NCI-H2029 (cell line): ENCODE measurements around the gene CYP4B1.
"Not testable (repeated sequence)": the region's sequence is repeated elsewhere in the genome, so short reads cannot be mapped to it uniquely, and the experiment has no call there.

Source experiments
- DNase-seq: peaks from one replicate; lab custom pipeline; 2025; lab: John Stamatoyannopoulos, UW

CYP4B1 gene

DNA sequence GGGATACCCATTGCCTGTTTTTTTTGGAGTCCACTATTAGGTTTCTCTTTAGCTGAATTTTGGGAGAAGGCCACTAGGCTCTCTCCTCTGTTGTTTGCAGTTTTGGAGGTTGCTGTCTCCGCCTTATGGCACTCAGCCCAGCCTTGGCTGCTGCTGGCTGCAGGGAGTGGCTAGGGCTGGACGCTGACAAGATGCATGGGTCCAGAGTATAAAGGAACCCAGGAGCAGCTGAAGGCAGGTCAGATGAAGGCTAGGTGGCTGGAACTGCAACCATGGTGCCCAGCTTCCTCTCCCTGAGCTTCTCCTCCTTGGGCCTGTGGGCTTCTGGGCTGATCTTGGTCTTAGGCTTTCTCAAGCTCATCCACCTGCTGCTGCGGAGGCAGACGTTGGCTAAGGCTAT, at the start of gene CYP4B1:
TSS of gene CYP4B1 (plus strand) at position 237 of the 400 bp plus-strand sequence. CDS start at position 273, 36 bp downstream.
- peak; percentile 24 for DNase-seq

DNA sequence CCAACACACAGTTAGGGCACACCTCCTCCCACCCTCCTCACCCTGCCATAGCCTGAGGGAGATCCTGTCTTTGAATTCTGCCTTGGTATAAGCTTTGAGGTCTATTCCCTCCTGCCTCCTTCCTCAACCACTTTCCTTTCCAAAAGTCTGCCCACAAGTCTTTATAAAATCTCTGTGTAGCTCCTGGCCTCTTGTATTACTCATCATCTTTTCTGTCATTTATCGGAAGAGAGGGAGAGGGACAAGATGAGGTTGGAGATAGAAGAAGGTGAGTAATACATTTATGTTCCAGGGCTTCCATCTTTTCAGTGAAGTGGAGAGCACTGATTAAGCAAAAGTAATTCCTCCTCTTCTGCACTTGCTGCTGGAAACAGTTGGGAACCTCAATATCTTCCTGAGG, 49.4 kb upstream of the CYP4B1 start:
- DNase-seq: no peak

DNA sequence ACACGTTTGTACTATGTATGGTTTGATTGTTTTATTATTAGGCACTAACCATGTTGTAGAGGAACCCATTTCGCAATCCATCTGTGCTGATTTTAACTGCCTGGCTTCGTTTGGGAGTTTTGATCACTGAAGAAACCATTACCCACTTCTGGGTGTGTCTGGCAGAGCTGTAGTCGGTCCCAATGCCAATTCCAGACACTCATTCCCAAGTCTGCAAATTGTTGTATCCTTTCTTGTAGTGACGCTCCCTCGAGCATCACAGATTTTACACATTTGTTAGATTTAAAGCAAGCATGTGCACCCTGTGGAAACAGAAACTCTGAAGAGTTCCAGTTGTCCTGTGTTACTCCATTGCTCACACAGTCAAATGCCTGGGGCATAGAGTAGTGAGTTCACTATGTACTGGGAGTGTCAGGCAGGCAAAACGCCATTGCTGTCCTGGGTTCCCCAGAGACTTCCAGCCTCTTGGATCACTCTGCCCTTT, 48.9 kb upstream of the CYP4B1 start:
- DNase-seq: no peak

GRCh38 chr1:46753985-46754384, 44.9 kb upstream of the CYP4B1 start:
- no peak for DNase-seq

DNA sequence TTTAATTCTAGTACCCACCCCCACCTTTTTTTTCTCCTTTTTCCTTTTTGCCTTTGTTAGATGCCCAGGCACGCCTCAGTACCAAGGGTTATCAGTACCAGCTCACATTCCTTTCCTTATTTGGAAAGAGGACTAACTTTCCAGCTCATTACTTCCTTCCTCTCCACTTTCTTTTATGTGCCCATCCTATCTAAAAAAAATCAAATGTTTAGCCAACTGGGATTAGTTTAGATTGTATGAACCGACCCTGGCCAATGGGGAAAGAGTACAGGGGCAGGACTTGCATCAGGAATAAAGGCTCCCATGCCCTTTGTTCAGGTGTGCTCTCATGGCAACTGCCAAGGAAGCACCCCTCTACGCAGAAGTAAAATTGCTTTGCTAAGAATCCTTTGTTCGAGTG, 44.1 kb upstream of the CYP4B1 start:
- DNase-seq: not testable (repeated sequence)

GRCh38 chr1:46755121-46755520, 43.7 kb upstream of the CYP4B1 start:
- DNase-seq: no peak

DNA sequence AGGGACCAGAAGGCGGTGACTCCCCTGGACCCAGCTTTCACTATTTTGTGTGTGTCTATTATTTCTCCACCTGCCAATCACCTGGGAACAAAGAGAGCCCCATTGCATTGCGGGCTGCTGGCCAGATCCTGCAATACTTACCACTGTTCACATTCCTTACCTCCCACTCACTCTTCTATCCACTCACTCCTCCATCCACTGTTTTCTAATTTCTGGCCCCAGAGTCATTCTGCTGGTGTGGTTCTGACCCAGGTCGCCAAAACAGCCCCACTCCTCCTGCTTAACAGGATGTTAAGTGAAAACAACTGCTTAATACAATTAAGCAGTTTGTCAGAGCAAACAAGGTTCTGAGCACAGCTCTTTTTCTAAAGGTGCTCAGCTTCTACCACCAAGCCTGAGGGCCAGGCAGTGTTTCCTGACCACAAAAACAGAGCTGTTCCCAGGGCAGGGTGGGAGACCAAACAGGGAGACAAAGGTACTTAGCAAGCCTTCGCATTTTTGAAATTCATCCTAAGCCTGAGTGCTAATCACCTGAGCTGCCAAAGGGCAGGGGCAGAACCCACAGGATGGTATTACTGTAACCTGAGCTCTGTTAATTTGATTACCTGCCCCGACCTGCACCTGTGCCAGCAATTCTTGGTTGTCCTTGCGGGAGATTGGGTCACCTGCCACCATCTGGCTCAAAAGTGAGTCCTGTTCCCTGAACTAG, 41.4 kb upstream of the CYP4B1 start:
- DNase-seq: peak; percentile 97

GRCh38 chr1:46757956-46758528, 40.8 kb upstream of the CYP4B1 start:
- no peak for DNase-seq

GRCh38 chr1:46760558-46761166, 38.2 kb upstream of the CYP4B1 start:
- DNase-seq: no peak

DNA sequence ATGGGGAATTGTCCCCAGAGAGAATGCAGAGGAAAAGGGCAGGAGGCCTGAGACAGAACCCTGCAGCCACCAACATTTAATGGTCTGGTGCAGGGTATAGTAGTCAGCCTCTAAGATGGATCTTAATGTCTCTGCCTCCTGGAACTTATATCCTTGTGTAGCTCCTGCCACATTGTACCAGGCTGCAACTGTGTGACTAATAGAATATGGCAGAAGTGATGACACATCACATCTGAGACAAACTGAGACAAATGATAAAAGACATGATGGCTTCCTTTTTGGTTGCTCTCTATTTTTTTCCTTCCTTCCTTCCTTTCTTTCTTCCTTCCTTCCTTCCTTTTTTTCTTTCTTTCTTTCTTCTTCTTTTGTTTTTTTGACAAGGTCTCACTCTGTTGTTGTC, 37.1 kb upstream of the CYP4B1 start:
- DNase-seq: no peak

GRCh38 chr1:46764402-46764801, 34.4 kb upstream of the CYP4B1 start:
- no peak for DNase-seq

DNA sequence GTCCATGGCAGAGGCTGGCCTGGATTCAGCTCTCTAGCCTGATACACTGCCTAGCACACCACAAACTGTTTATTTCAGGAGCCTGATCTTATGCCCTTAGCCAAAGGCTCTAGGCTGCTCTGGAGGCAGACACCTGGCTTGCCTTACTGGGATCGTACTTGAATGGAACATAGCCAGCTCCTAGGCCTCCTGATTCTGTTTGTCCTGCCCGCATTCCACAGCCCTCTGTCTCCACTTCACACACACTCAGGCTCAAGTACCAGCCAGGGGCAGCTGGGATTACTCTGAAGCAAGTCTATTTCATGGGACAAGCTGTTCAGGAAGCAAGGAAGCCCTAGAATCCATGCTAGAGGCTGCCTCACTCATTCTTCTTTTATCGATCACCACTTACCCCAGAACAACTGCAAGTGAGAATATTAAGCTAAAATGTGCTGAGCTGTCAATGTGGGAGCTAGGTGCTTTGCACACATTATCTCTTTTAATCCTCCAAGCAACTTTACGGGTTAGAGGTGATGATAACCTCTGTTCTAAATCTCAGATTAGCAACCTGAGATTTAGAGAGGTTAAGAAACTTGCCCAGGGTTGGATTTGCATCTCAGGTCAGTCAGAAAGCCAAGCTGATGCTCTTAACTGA, 31.1 kb upstream of the CYP4B1 start:
- peak; percentile 98 for DNase-seq

DNA sequence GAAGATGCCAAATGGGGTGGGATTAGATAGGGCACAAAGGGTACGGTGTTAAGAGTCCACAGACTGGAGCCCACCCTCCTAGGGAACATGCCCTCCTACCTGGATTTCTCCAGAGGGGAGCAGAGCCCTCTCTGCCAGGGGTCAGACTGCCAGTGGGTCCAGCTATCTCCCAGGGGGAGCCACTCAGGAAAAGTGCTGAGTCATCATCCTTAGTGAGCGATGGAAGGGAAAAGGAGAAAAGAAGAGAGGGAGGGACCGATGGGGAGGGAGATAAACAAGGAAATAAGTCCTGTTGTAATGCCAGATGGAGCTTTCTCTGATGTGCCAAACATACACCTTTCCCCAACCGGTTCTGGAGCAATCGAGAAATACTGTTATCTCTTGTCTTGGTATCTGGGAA, 30.4 kb upstream of the CYP4B1 start:
- no peak for DNase-seq

DNA sequence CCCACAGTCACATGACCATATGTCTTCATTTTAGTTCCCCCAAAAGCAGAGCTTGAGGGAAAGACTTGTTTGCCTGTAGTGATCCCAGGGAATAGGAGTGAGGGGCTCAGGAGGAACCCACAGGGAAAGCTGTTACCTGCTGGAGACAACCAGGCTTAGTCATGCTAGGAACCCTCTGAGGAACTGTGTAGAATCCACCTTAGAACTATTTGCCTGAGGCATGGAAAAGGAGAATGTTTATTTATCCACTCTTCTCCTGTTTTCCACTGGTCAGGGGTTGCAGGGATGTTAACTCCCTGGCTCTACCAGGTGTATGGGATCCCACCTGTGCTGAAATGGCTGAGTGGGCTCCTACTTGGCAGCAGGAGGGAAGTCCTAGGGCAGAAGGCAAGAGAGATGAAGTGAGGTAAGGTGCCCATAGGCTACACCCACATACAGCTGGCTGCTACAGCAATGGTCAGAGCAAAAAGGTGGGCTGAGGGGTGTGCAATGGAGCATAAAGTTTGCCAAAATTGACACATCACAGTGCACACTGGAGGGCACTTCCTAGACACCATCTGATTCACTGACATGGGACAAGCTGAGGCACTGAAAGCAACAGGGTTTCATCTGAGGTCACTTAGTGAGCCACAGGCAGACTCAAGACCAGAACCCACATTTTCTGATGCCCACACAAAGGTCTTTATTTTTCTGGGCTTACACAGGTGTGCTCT, 29.7 kb upstream of the CYP4B1 start:
- DNase-seq: no peak

DNA sequence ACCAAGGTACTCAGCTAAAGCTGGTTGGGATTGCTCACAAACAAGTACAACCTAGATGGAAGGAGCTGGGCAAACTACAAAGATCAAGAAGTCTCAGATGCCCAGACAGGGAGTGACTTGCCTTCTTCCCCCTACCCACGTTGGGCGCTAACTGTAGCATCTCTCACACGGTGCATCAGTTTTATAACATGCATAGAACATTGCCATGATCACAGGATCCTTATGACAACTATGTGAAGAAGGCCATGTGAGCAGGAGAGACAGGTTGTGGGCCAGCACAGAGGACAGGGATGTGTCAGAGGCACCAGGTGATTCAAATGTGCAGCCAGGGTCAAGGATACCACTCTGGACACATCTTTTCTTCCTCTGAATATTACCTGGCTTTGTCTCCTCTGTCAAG, 28.3 kb upstream of the CYP4B1 start:
- no peak for DNase-seq

DNA sequence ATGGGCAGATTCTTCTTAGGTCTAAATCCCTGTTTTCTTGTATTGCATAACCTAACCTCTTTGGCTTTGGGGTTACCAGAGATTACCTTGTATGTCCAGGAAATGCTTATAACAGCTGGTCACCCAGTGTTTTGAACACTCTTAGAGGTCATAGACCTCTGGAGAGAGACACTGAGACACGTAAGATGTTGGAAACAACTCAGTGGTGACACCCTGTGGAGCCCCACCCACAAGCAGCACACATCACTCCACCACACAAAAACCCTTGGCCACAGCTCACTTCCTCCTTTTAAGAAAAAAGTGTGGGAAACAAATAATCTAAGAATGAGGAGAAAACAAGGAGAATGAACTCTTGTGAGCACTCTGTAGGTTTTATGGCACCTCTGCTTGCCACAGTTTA, 26.3 kb upstream of the CYP4B1 start:
- DNase-seq: no peak

- DNase-seq: no peak
Measured at GRCh38 chr1:46774297-46774696, 24.5 kb upstream of the CYP4B1 start.

DNA sequence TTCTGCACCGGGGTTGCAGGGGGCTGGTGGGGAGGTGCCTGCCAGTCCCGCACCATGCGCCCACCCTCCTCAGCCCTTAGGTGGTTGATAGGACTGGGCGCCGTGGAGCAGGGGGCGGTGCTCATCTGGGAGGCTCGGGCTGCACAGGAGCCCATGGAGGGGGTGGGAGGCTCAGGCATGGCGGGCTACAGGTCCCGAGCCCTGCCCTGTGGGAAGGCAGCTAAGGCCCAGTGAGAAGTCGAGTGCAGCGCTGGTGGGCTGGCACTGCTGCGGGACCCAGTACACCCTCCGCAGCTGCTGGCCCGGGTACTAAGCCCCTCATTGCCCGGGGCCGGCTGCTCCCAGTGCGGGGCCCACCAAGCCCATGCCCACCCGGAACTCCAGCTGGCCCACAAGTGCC, 20.4 kb upstream of the CYP4B1 start:
- DNase-seq: not testable (repeated sequence)

DNA sequence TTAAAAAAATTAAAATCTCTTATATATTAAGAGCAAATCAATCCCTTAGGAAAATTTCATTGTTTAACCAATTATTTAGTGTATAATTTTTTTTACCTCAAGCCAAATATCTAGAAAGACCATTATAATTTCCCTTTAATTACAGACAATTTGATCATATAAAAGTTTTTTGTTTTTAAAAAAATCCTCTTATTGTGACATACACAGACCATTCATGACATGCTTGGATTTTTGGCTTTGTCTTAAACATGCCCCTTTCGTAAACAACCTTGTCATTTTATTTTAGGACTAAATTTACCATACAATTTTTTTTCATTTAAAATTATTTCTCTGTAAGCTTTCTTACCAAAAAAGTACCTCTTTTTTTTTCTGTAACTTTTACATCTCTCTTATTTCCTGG, 14.2 kb upstream of the CYP4B1 start:
- no peak for DNase-seq

DNA sequence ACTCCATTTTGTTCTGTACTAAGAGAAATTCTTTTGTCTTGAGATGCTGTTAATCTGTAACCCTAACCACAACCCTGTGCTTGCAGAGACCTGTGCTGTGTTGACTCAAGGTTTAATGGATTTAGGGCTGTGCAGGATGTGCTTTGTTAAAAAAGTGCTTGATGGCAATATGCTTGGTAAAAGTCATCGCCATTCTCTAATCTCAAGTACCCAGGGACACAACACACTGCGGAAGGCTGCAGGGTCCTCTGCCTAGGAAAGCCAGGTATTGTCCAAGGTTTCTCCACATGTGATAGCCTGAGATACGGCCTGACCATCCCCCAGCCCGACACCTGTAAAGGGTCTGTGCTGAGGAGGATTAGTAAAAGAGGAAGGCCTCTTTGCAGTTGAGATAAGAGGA, 10.2 kb upstream of the CYP4B1 start:
- DNase-seq: peak; percentile 57

DNA sequence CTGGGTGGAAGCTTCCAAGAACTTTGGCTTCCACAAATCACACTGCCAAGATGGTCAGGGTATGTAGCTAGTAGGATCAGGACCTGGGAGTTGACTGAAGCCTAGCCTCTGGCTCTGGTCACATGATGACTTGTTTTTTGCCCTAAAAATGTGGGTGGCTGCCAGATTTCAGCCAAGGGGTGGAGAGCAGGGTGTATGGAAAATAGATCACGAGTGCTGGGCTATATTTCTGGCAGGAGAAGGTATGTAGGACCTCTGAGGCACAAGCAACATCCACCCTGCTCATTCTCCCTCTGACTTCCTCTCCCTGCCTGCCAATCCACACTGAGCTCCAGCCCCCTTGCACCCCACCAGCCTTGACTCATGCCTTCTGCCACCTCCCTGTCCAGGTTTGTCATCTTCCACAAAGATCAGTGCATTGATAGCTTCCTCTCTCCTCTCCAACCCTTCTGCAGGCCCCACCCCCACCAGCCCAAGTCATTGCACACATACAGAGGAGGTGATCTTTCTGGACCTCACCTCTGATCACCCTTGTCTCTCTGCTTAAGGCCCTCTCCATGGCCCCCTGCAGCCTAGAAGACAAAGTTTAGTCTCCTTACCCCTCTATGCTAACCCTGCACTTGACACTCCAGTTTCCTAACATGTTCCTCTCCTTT, 8.3 kb upstream of the CYP4B1 start:
- no peak for DNase-seq

DNA sequence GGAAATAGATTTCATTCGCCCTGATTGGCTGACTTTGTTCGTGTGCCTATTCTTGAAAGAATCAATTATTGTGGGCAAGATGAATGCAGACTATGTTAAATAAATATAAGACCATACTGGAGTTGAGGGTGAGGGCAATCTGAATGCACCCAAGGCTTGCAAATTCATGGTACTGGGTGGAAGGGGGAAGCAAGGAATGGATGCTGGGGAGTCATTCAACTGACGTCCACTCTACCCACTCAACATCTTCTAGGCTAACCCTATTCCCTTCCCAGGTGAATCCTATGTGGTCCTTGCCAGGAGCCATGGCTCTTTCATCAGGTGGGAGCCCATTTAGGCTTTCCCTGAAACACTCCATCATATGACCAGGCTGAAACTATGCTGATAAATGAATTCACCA, 5.7 kb upstream of the CYP4B1 start:
- DNase-seq: no peak
